HG02623 (cell line): Measurements from ENCODE around the gene FXYD7.
"Not testable (repeated sequence)": the region's sequence is repeated elsewhere in the genome, so short reads cannot be mapped to it uniquely, and the experiment has no call there.

Source experiments
- ATAC-seq: cut with Tn5 transposase; IDR thresholded peaks from one replicate; pipeline ENCODE4 v1.9.1; 2021; ENCODE audit warnings: moderate library complexity; ENCODE audit not compliant: unreplicated experiment

The FXYD7 gene

GRCh38 chr19:35125749-35126623, 17.1 kb upstream of the FXYD7 start:
- no peak for ATAC-seq

GRCh38 chr19:35126624-35126959, 16.5 kb upstream of the FXYD7 start:
- ATAC-seq = no peak

- no peak for ATAC-seq
Observed at GRCh38 chr19:35127871-35128270, 15.2 kb upstream of the FXYD7 start.

- no peak for ATAC-seq
Observed at GRCh38 chr19:35128398-35129057, 14.5 kb upstream of the FXYD7 start.

- not testable (repeated sequence) for ATAC-seq
Observed at GRCh38 chr19:35129724-35130274, 13.3 kb upstream of the FXYD7 start.

- ATAC-seq = no peak
Observed at GRCh38 chr19:35130761-35131720, 12.0 kb upstream of the FXYD7 start.

- ATAC-seq = no peak
Observed at GRCh38 chr19:35132254-35132653, 10.8 kb upstream of the FXYD7 start.

- ATAC-seq = no peak
Observed at GRCh38 chr19:35133826-35134225, 9.2 kb upstream of the FXYD7 start.

- ATAC-seq = no peak
Observed at GRCh38 chr19:35134601-35135242, 8.3 kb upstream of the FXYD7 start, which contains the start of gene LGI4. LGI4 (minus strand) TSS chr19:35135059; CDS start chr19:35134680, 379 bp downstream.

- ATAC-seq = no peak
Observed at GRCh38 chr19:35135389-35135909, 7.6 kb upstream of the FXYD7 start.

- no peak for ATAC-seq
Observed at GRCh38 chr19:35136231-35136630, 6.8 kb upstream of the FXYD7 start.

GRCh38 chr19:35136977-35137702, 5.9 kb upstream of the FXYD7 start:
- no peak for ATAC-seq

- no peak for ATAC-seq
Observed at GRCh38 chr19:35138305-35138892, 4.7 kb upstream of the FXYD7 start, which contains the start of gene FXYD1. FXYD1 (plus strand) TSS chr19:35138824; CDS start chr19:35140080, 1,256 bp downstream.

GRCh38 chr19:35140207-35140961, 2.7 kb upstream of the FXYD7 start:
- ATAC-seq = no peak

- peak; percentile 46 for ATAC-seq
Observed at GRCh38 chr19:35140962-35141836, 1.9 kb upstream of the FXYD7 start.

GRCh38 chr19:35141837-35142605, 1.0 kb upstream of the FXYD7 start:
- no peak for ATAC-seq
